ENCODE results near the gene CLDN16.

DNA sequence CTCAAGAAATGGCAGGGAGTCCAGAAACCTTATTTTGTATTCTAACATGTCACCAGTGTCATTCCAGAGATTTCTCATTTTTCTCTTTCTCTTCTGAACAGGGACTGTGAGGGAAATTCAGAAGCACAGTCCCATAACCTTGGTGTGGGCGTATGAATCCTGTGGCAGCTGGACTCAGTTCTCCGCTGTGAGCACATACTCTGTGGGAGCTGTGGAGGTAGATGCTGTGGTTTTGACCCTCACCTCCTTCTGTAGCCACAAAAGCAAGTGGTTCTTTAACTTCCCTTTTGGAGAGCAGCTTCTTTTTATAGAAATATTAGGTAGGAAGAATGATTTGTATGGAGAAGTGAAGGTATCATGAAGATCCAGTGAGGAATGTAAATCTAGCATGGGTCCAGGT lies 48.4 kb downstream of the CLDN16 start:
- TF ChIP-seq, protein P1, sequence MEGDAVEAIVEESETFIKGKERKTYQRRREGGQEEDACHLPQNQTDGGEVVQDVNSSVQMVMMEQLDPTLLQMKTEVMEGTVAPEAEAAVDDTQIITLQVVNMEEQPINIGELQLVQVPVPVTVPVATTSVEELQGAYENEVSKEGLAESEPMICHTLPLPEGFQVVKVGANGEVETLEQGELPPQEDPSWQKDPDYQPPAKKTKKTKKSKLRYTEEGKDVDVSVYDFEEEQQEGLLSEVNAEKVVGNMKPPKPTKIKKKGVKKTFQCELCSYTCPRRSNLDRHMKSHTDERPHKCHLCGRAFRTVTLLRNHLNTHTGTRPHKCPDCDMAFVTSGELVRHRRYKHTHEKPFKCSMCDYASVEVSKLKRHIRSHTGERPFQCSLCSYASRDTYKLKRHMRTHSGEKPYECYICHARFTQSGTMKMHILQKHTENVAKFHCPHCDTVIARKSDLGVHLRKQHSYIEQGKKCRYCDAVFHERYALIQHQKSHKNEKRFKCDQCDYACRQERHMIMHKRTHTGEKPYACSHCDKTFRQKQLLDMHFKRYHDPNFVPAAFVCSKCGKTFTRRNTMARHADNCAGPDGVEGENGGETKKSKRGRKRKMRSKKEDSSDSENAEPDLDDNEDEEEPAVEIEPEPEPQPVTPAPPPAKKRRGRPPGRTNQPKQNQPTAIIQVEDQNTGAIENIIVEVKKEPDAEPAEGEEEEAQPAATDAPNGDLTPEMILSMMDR (IDR thresholded peaks at IDR 0.05) = no peak
- TF ChIP-seq POLR2A (IDR thresholded peaks at IDR 0.05) (no peak), EP300 (IDR thresholded peaks at IDR 0.05) (no peak)

Data from ovary (tissue), 3 donors.